HepG2 (cell line): ENCODE measurements around the gene HINFP. TPM values are rescaled to one million over a fixed set of nuclear protein-coding genes. Genes with fewer than 3 reads are reported as not detected.

Experiments
- BCL6 ChIP-seq: IDR thresholded peaks from 2 replicates; pipeline ENCODE4 v1.6.1; 2016; ENCODE audit warnings: missing genetic modification reagents, missing compliant biosample characterization
- EHMT2 ChIP-seq: fragments of 200-600 bp; sonication (generic); IDR thresholded peaks from 2 replicates; pipeline ENCODE4 v1.7.0; 2017; ENCODE audit warnings: antibody characterized with exemption, low read depth, low read length, borderline replicate concordance
- HNF4G ChIP-seq, 2 experiments: sonication (generic) in 1 of 2; formaldehyde crosslinking in 1 of 2; IDR thresholded peaks; 2 replicates each; pipeline versions ENCODE4 v1.4.0 to v1.6.1; 2011 to 2020; ENCODE audit warnings: borderline replicate concordance in 2 of 2, low read depth in 2 of 2, mild to moderate bottlenecking in 2 of 2, low read length in 1 of 2, missing genetic modification reagents in 1 of 2, moderate library complexity in 1 of 2
- NCOA5 ChIP-seq: sonication (generic); formaldehyde crosslinking; IDR thresholded peaks from 2 replicates; pipeline ENCODE4 v1.4.0; 2020; ENCODE audit warnings: missing genetic modification reagents
- NFKBIZ ChIP-seq: IDR thresholded peaks from 2 replicates; pipeline ENCODE4 v1.6.1; 2018; ENCODE audit warnings: missing genetic modification reagents, missing compliant biosample characterization
- NONO ChIP-seq, 2 experiments: fragments of 450-650 bp in 1 of 2; sonication (generic) in 1 of 2; formaldehyde crosslinking in 1 of 2; IDR thresholded peaks in 1 of 2; conservative IDR thresholded peaks in 1 of 2; 2 replicates each; pipeline versions ENCODE4 v1.6.1 to v1.8.0; 2017 to 2022; ENCODE audit warnings: mild to moderate bottlenecking in 1 of 2, missing genetic modification reagents in 1 of 2, moderate library complexity in 1 of 2
- RARA ChIP-seq: IDR thresholded peaks from 2 replicates; pipeline ENCODE4 v1.6.1; 2016; ENCODE audit warnings: missing genetic modification reagents, missing compliant biosample characterization
- SMYD3 ChIP-seq: sonication (generic); formaldehyde crosslinking; IDR thresholded peaks from 2 replicates; pipeline ENCODE4 v1.8.1; 2023; ENCODE audit warnings: mild to moderate bottlenecking, missing genetic modification reagents
- SNAPC2 ChIP-seq: sonication (generic); formaldehyde crosslinking; IDR thresholded peaks from 2 replicates; pipeline ENCODE4 v1.8.1; 2022; ENCODE audit warnings: mild to moderate bottlenecking, missing genetic modification reagents
- TP53 ChIP-seq: sonication (generic); formaldehyde crosslinking; conservative IDR thresholded peaks from 2 replicates; pipeline ENCODE4 v1.4.0; 2020; ENCODE audit warnings: missing genetic modification reagents
- ZNF136 ChIP-seq: sonication (generic); formaldehyde crosslinking; IDR thresholded peaks from 2 replicates; pipeline ENCODE4 v1.8.1; 2022; ENCODE audit warnings: low read depth, mild to moderate bottlenecking, moderate library complexity, missing genetic modification reagents
- ZNF207 ChIP-seq: fragments of 450-650 bp; IDR thresholded peaks from 2 replicates; pipeline ENCODE4 v1.6.1; 2016; ENCODE audit warnings: antibody characterized with exemption, borderline replicate concordance
- ZNF253 ChIP-seq: sonication (generic); formaldehyde crosslinking; IDR thresholded peaks from 2 replicates; pipeline ENCODE4 v1.8.0; 2022; ENCODE audit warnings: mild to moderate bottlenecking, missing genetic modification reagents, borderline replicate concordance
- ZNF605 ChIP-seq: sonication (generic); formaldehyde crosslinking; IDR thresholded peaks from 2 replicates; pipeline ENCODE4 v1.8.0; 2022; ENCODE audit warnings: mild to moderate bottlenecking, missing genetic modification reagents
- polyA plus RNA-seq, 8 experiments: library from polyadenylated mRNA; depleted of rRNA in 3 of 8; stranded (reverse) in 7 of 8; unstranded in 1 of 8; fragments of >200 nt; fragmentation: Illumina TruSeq in 4 of 8; extraction: Trizol in 4 of 8; gene quantifications; 2 replicates each; pipeline versions ENCODE4 v1.2.1 to v1.2.3, GENCODE V29; 2011 to 2016; ENCODE audit warnings: low read depth in 4 of 8, missing spikeins in 1 of 8, mixed read lengths in 1 of 8; ENCODE audit not compliant: insufficient read depth in 1 of 8
- total RNA-seq, 5 experiments: library from RNA; depleted of rRNA; stranded (reverse); fragments of >200 nt; fragmentation: Illumina TruSeq; extraction: Trizol; gene quantifications; 2 replicates each; pipeline ENCODE4 v1.2.3, GENCODE V29; 2016; ENCODE audit warnings: low read depth in 1 of 5
- TF ChIP-seq, protein P1 (sequence below): sonication (generic); formaldehyde crosslinking; conservative IDR thresholded peaks from 2 replicates; pipeline ENCODE4 v1.4.0; 2020; ENCODE audit warnings: mild to moderate bottlenecking, missing genetic modification reagents, moderate library complexity
- TF ChIP-seq, protein P2 (sequence below): IDR thresholded peaks from 2 replicates; pipeline ENCODE4 v1.6.1; 2012; ENCODE audit warnings: low read length, improper control_type of control experiment
- TF ChIP-seq, protein P3 (sequence below): sonication (generic); formaldehyde crosslinking; IDR thresholded peaks from 2 replicates; pipeline ENCODE4 v1.4.0; 2020; ENCODE audit warnings: missing genetic modification reagents; ENCODE audit errors: not compliant biosample characterization
- TF ChIP-seq, protein P4 (sequence below): sonication (generic); formaldehyde crosslinking; conservative IDR thresholded peaks from 2 replicates; pipeline ENCODE4 v1.4.0; 2020; ENCODE audit warnings: missing genetic modification reagents

HINFP gene
- total and polyA plus RNA-seq, 2 of the 13 experiments (the other 11 are each of a cell fraction or from before 2014, with no cell fraction given) = 15.1 to 21.4 TPM

DNA sequence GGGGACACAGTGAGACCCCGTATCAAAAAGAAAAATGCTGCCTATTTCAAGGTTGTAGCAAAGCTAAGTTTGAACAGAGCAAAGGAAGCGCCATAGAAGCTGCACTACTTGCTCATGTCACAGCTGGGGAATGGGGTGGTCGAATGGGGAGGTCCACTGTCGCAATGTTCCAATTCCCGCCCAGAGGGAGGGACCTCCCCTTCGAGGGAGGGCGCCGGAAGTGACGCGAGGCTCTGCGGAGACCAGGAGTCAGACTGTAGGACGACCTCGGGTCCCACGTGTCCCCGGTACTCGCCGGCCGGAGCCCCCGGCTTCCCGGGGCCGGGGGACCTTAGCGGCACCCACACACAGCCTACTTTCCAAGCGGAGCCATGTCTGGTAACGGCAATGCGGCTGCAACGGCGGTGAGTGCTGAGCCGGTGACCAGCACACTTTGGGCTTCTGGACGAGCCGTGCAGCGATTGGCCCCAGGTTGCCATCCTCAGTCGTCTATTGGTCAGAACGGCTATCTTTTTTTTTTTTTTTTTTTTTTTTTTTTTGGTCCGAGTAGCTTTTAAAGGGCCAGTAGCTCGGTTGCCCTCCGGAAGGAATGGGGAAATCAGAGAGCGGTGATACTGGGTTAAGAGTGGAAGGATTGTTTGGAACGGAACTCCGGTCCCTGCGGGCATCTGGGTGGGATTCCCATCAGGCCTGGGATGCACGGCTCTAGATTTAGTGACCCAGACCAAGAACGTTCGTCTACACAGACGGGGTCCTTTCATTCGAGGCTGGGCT is 36.5 kb upstream of the HINFP start, which contains the start of gene HMBS (continued):
- TF ChIP-seq TP53 (CRISPR knock-in tag) = 0 out of 2 replicates have a peak, but pooled peaks have one; percentile 69
- TF ChIP-seq, protein P1, sequence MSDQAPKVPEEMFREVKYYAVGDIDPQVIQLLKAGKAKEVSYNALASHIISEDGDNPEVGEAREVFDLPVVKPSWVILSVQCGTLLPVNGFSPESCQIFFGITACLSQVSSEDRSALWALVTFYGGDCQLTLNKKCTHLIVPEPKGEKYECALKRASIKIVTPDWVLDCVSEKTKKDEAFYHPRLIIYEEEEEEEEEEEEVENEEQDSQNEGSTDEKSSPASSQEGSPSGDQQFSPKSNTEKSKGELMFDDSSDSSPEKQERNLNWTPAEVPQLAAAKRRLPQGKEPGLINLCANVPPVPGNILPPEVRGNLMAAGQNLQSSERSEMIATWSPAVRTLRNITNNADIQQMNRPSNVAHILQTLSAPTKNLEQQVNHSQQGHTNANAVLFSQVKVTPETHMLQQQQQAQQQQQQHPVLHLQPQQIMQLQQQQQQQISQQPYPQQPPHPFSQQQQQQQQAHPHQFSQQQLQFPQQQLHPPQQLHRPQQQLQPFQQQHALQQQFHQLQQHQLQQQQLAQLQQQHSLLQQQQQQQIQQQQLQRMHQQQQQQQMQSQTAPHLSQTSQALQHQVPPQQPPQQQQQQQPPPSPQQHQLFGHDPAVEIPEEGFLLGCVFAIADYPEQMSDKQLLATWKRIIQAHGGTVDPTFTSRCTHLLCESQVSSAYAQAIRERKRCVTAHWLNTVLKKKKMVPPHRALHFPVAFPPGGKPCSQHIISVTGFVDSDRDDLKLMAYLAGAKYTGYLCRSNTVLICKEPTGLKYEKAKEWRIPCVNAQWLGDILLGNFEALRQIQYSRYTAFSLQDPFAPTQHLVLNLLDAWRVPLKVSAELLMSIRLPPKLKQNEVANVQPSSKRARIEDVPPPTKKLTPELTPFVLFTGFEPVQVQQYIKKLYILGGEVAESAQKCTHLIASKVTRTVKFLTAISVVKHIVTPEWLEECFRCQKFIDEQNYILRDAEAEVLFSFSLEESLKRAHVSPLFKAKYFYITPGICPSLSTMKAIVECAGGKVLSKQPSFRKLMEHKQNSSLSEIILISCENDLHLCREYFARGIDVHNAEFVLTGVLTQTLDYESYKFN (CRISPR knock-in tag) = peak; percentile 63
- TF ChIP-seq SNAPC2 (CRISPR knock-in tag) = no peak
- TF ChIP-seq EHMT2 = no peak
- 0 out of 2 replicates have a peak, but pooled peaks have one; percentile 22 for TF ChIP-seq NFKBIZ (CRISPR knock-in tag)
- peak; percentile 80; the same call in 1 of the 2 replicates for TF ChIP-seq ZNF605
- no peak for TF ChIP-seq ZNF253
- TF ChIP-seq BCL6 = 0 out of 2 replicates have a peak, but pooled peaks have one; percentile 11
- TF ChIP-seq SMYD3 = no peak
- TF ChIP-seq ZNF136 (CRISPR knock-in tag) = peak; percentile 93; the same call in 1 of the 2 replicates
- no peak for TF ChIP-seq HNF4G (IDR thresholded peaks at IDR 0.05; ENCODE audit: borderline replicate concordance, low read depth, low read length)
- no peak for TF ChIP-seq HNF4G (CRISPR knock-in tag; IDR thresholded peaks at IDR 0.05; ENCODE audit: borderline replicate concordance, low read depth)
- TF ChIP-seq, protein P2, sequence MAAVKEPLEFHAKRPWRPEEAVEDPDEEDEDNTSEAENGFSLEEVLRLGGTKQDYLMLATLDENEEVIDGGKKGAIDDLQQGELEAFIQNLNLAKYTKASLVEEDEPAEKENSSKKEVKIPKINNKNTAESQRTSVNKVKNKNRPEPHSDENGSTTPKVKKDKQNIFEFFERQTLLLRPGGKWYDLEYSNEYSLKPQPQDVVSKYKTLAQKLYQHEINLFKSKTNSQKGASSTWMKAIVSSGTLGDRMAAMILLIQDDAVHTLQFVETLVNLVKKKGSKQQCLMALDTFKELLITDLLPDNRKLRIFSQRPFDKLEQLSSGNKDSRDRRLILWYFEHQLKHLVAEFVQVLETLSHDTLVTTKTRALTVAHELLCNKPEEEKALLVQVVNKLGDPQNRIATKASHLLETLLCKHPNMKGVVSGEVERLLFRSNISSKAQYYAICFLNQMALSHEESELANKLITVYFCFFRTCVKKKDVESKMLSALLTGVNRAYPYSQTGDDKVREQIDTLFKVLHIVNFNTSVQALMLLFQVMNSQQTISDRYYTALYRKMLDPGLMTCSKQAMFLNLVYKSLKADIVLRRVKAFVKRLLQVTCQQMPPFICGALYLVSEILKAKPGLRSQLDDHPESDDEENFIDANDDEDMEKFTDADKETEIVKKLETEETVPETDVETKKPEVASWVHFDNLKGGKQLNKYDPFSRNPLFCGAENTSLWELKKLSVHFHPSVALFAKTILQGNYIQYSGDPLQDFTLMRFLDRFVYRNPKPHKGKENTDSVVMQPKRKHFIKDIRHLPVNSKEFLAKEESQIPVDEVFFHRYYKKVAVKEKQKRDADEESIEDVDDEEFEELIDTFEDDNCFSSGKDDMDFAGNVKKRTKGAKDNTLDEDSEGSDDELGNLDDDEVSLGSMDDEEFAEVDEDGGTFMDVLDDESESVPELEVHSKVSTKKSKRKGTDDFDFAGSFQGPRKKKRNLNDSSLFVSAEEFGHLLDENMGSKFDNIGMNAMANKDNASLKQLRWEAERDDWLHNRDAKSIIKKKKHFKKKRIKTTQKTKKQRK = no peak
- TF ChIP-seq, protein P3, sequence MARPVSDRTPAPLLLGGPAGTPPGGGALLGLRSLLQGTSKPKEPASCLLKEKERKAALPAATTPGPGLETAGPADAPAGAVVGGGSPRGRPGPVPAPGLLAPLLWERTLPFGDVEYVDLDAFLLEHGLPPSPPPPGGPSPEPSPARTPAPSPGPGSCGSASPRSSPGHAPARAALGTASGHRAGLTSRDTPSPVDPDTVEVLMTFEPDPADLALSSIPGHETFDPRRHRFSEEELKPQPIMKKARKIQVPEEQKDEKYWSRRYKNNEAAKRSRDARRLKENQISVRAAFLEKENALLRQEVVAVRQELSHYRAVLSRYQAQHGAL (CRISPR knock-in tag) = no peak
- TF ChIP-seq ZNF207 = no peak
- no peak for TF ChIP-seq NCOA5 (CRISPR knock-in tag)
- TF ChIP-seq RARA (CRISPR knock-in tag) = no peak
- TF ChIP-seq, protein P4, sequence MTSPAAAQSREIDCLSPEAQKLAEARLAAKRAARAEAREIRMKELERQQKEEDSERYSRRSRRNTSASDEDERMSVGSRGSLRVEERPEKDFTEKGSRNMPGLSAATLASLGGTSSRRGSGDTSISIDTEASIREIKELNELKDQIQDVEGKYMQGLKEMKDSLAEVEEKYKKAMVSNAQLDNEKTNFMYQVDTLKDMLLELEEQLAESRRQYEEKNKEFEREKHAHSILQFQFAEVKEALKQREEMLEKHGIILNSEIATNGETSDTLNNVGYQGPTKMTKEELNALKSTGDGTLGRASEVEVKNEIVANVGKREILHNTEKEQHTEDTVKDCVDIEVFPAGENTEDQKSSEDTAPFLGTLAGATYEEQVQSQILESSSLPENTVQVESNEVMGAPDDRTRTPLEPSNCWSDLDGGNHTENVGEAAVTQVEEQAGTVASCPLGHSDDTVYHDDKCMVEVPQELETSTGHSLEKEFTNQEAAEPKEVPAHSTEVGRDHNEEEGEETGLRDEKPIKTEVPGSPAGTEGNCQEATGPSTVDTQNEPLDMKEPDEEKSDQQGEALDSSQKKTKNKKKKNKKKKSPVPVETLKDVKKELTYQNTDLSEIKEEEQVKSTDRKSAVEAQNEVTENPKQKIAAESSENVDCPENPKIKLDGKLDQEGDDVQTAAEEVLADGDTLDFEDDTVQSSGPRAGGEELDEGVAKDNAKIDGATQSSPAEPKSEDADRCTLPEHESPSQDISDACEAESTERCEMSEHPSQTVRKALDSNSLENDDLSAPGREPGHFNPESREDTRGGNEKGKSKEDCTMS (CRISPR knock-in tag) = no peak
- no peak for TF ChIP-seq NONO (IDR thresholded peaks at IDR 0.05)
- TF ChIP-seq NONO (CRISPR knock-in tag; conservative IDR thresholded peaks at IDR 0.05) = peak; percentile 75
